Measurements from ENCODE around the gene GEMIN4.
A peak's percentile ranks its signal among the peaks of the same experiment; 100 is the strongest.

Gene GEMIN4

DNA sequence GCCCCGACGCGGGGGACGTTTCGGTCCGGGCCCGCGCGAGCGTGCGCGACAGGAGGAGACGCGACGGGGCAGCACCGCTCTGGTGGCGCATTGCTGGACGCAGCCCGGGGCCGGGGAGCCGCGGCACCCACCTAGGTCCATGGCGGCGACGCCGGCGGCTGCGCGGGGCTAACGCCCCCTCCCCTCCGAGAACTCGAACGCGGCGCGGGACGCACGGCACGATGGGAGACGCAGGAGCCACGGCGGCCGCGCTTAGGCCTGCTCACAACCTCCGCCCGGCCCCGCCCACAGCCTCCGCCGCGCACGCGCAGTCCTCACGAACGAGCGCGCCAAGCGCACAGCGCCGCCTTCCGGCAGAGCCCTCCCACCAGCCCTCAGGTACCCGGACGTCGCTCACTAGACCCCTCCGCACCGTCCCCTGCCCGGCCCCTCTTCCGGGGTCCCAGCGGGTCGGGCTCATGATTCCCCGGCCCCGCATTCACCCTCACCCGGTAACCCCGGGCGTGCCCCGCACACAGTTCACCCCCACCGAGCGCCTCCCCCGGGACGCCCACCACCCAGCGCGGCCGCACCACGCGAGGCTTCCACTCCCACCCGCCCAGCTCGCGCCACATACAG is at the start of gene GEMIN4 (continued):
- TF ChIP-seq, protein P1, sequence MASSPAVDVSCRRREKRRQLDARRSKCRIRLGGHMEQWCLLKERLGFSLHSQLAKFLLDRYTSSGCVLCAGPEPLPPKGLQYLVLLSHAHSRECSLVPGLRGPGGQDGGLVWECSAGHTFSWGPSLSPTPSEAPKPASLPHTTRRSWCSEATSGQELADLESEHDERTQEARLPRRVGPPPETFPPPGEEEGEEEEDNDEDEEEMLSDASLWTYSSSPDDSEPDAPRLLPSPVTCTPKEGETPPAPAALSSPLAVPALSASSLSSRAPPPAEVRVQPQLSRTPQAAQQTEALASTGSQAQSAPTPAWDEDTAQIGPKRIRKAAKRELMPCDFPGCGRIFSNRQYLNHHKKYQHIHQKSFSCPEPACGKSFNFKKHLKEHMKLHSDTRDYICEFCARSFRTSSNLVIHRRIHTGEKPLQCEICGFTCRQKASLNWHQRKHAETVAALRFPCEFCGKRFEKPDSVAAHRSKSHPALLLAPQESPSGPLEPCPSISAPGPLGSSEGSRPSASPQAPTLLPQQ (tag by site-specific recombination; IDR thresholded peaks at IDR 0.05): peak; percentile 47
- no peak for TF ChIP-seq ZNF350 (tag by site-specific recombination; IDR thresholded peaks at IDR 0.05)
- peak; percentile 36; the same call in 1 of the 2 replicates for TF ChIP-seq ZBTB17 (tag by site-specific recombination; IDR thresholded peaks at IDR 0.05)
- TF ChIP-seq KLF9 (tag by site-specific recombination; IDR thresholded peaks at IDR 0.05; ENCODE audit: low read depth): peak; percentile 87
- no peak for TF ChIP-seq ZNF133 (tag by site-specific recombination; IDR thresholded peaks at IDR 0.05)
- TF ChIP-seq, protein P2, sequence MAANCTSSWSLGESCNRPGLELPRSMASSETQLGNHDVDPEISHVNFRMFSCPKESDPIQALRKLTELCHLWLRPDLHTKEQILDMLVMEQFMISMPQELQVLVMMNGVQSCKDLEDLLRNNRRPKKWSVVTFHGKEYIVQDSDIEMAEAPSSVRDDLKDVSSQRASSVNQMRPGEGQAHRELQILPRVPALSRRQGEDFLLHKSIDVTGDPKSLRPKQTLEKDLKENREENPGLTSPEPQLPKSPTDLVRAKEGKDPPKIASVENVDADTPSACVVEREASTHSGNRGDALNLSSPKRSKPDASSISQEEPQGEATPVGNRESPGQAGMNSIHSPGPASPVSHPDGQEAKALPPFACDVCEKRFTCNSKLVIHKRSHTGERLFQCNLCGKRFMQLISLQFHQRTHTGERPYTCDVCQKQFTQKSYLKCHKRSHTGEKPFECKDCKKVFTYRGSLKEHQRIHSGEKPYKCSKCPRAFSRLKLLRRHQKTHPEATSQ (tag by site-specific recombination; IDR thresholded peaks at IDR 0.05): 0 out of 2 replicates have a peak, but pooled peaks have one; percentile 54
- TF ChIP-seq ZNF664 (tag by site-specific recombination; IDR thresholded peaks at IDR 0.05): no peak
- TF ChIP-seq KLF8 (tag by site-specific recombination; IDR thresholded peaks at IDR 0.05): peak; percentile 84
- no peak for TF ChIP-seq ZNF202 (tag by site-specific recombination; IDR thresholded peaks at IDR 0.05; ENCODE audit: borderline replicate concordance)
- TF ChIP-seq, protein P3, sequence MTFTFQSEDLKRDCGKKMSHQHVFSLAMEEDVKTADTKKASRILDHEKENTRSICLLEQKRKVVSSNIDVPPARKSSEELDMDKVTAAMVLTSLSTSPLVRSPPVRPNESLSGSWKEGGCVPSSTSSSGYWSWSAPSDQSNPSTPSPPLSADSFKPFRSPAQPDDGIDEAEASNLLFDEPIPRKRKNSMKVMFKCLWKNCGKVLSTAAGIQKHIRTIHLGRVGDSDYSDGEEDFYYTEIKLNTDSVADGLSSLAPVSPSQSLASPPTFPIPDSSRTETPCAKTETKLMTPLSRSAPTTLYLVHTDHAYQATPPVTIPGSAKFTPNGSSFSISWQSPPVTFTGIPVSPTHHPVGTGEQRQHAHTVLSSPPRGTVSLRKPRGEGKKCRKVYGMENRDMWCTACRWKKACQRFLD (tag by site-specific recombination; IDR thresholded peaks at IDR 0.05): no peak
- TF ChIP-seq ZNF629 (tag by site-specific recombination; IDR thresholded peaks at IDR 0.05): 0 out of 2 replicates have a peak, but pooled peaks have one; percentile 36
- TF ChIP-seq ZNF311 (tag by site-specific recombination; IDR thresholded peaks at IDR 0.05; ENCODE audit: borderline replicate concordance): no peak
- TF ChIP-seq TCF7L2 (IDR thresholded peaks at IDR 0.05; ENCODE audit: borderline replicate concordance, low read depth, low read length): no peak
- TF ChIP-seq ZNF302 (tag by site-specific recombination; IDR thresholded peaks at IDR 0.05; ENCODE audit: low read depth): no peak
- peak; percentile 70 for TF ChIP-seq SP7 (tag by site-specific recombination; IDR thresholded peaks at IDR 0.05)
- TF ChIP-seq, protein P4, sequence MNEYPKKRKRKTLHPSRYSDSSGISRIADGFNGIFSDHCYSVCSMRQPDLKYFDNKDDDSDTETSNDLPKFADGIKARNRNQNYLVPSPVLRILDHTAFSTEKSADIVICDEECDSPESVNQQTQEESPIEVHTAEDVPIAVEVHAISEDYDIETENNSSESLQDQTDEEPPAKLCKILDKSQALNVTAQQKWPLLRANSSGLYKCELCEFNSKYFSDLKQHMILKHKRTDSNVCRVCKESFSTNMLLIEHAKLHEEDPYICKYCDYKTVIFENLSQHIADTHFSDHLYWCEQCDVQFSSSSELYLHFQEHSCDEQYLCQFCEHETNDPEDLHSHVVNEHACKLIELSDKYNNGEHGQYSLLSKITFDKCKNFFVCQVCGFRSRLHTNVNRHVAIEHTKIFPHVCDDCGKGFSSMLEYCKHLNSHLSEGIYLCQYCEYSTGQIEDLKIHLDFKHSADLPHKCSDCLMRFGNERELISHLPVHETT (tag by site-specific recombination; IDR thresholded peaks at IDR 0.05): 0 out of 2 replicates have a peak, but pooled peaks have one; percentile 58
- no peak for TF ChIP-seq ZNF132 (tag by site-specific recombination; IDR thresholded peaks at IDR 0.05; ENCODE audit: borderline replicate concordance)
- TF ChIP-seq BCL11B (tag by site-specific recombination; IDR thresholded peaks at IDR 0.05; ENCODE audit: low read depth): no peak
- TF ChIP-seq, protein P5, sequence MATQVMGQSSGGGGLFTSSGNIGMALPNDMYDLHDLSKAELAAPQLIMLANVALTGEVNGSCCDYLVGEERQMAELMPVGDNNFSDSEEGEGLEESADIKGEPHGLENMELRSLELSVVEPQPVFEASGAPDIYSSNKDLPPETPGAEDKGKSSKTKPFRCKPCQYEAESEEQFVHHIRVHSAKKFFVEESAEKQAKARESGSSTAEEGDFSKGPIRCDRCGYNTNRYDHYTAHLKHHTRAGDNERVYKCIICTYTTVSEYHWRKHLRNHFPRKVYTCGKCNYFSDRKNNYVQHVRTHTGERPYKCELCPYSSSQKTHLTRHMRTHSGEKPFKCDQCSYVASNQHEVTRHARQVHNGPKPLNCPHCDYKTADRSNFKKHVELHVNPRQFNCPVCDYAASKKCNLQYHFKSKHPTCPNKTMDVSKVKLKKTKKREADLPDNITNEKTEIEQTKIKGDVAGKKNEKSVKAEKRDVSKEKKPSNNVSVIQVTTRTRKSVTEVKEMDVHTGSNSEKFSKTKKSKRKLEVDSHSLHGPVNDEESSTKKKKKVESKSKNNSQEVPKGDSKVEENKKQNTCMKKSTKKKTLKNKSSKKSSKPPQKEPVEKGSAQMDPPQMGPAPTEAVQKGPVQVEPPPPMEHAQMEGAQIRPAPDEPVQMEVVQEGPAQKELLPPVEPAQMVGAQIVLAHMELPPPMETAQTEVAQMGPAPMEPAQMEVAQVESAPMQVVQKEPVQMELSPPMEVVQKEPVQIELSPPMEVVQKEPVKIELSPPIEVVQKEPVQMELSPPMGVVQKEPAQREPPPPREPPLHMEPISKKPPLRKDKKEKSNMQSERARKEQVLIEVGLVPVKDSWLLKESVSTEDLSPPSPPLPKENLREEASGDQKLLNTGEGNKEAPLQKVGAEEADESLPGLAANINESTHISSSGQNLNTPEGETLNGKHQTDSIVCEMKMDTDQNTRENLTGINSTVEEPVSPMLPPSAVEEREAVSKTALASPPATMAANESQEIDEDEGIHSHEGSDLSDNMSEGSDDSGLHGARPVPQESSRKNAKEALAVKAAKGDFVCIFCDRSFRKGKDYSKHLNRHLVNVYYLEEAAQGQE (tag by site-specific recombination; IDR thresholded peaks at IDR 0.05): no peak
- TF ChIP-seq ZNF660 (tag by site-specific recombination; IDR thresholded peaks at IDR 0.05): peak; percentile 67
- TF ChIP-seq, protein P6, sequence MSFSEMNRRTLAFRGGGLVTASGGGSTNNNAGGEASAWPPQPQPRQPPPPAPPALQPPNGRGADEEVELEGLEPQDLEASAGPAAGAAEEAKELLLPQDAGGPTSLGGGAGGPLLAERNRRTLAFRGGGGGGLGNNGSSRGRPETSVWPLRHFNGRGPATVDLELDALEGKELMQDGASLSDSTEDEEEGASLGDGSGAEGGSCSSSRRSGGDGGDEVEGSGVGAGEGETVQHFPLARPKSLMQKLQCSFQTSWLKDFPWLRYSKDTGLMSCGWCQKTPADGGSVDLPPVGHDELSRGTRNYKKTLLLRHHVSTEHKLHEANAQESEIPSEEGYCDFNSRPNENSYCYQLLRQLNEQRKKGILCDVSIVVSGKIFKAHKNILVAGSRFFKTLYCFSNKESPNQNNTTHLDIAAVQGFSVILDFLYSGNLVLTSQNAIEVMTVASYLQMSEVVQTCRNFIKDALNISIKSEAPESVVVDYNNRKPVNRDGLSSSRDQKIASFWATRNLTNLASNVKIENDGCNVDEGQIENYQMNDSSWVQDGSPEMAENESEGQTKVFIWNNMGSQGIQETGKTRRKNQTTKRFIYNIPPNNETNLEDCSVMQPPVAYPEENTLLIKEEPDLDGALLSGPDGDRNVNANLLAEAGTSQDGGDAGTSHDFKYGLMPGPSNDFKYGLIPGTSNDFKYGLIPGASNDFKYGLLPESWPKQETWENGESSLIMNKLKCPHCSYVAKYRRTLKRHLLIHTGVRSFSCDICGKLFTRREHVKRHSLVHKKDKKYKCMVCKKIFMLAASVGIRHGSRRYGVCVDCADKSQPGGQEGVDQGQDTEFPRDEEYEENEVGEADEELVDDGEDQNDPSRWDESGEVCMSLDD (tag by site-specific recombination; IDR thresholded peaks at IDR 0.05): peak; percentile 67
- no peak for TF ChIP-seq ZNF48 (tag by site-specific recombination; IDR thresholded peaks at IDR 0.05)
- no peak for TF ChIP-seq ZBTB21 (tag by site-specific recombination; IDR thresholded peaks at IDR 0.05)
- no peak for TF ChIP-seq GFI1B (tag by site-specific recombination; IDR thresholded peaks at IDR 0.05)
- TF ChIP-seq ZNF423 (tag by site-specific recombination; IDR thresholded peaks at IDR 0.05): peak; percentile 67
- 0 out of 2 replicates have a peak, but pooled peaks have one; percentile 69 for TF ChIP-seq ZNF777 (tag by site-specific recombination; IDR thresholded peaks at IDR 0.05; ENCODE audit: borderline replicate concordance)
- peak; percentile 82 for TF ChIP-seq ZIC2 (tag by site-specific recombination; IDR thresholded peaks at IDR 0.05)
- TF ChIP-seq ZXDB (tag by site-specific recombination; IDR thresholded peaks at IDR 0.05): peak; percentile 56
- TF ChIP-seq ZNF776 (tag by site-specific recombination; IDR thresholded peaks at IDR 0.05; ENCODE audit: borderline replicate concordance): no peak
